Urinary bladder (tissue), 2 donors: ENCODE results near the gene CR1L. TPM values are rescaled to one million over a fixed set of nuclear protein-coding genes. Genes with fewer than 3 reads are reported as not detected.

Experiments used
- polyA plus RNA-seq: library from polyadenylated mRNA; stranded (reverse); fragments of 200-250 nt; gene quantifications from one replicate; pipeline ENCODE4 v1.2.3, GENCODE V29; 2013
- small RNA-seq: library from RNA; depleted of rRNA; stranded (forward); fragments of <200 nt; gene quantifications from one replicate; pipeline ENCODE3, GENCODE V24; 2014
- total RNA-seq: library from RNA; depleted of rRNA; stranded (reverse); fragments of >200 nt; gene quantifications from one replicate; pipeline ENCODE4 v1.2.3, GENCODE V29; 2014
- donor health status: healthy.

The CR1L gene
- total and polyA plus RNA-seq, 2 donors, result 1.7 TPM; not detected in 1

Small RNA genes within 50 kb of the gene (small RNA-seq; reads per million reads assigned to genes)
- gene RNA5SP534, result not detected

Other genes with a start within 250 kb of the CR1L start
- 0.63 TPM for gene CR2, start 190.8 kb upstream of the CR1L start, total RNA-seq
- 0.04 TPM for gene CR2, start 190.8 kb upstream of the CR1L start, polyA plus RNA-seq
- 6.7 TPM for gene CR1, start 149.0 kb upstream of the CR1L start, total RNA-seq
- gene CR1, start 149.0 kb upstream of the CR1L start, polyA plus RNA-seq, result 1.7 TPM
- 314 TPM for gene CD46, start 106.9 kb downstream of the CR1L start, total RNA-seq
- gene CD46, start 106.9 kb downstream of the CR1L start, polyA plus RNA-seq, result 97.9 TPM